Stimulated activated CD4-positive, alpha-beta T cell treated with anti-CD3 and anti-CD28 coated beads, Interleukin-15, amount 100 ng/mL, for 48 hours (primary cell): Measurements from ENCODE around the gene ZNF133.
"Not testable (repeated sequence)": the region's sequence is repeated elsewhere in the genome, so short reads cannot be mapped to it uniquely, and the experiment has no call there.

Source experiments
- DNase-seq, 2 donors: peaks; one replicate each; pipeline ENCODE4 v3.0.0-alpha.2; 2020; ENCODE audit warnings: low read depth in 2 of 2

Gene ZNF133

GRCh38 chr20:18284805-18285533, 3.4 kb upstream of the ZNF133 start:
- no peak for DNase-seq

DNA sequence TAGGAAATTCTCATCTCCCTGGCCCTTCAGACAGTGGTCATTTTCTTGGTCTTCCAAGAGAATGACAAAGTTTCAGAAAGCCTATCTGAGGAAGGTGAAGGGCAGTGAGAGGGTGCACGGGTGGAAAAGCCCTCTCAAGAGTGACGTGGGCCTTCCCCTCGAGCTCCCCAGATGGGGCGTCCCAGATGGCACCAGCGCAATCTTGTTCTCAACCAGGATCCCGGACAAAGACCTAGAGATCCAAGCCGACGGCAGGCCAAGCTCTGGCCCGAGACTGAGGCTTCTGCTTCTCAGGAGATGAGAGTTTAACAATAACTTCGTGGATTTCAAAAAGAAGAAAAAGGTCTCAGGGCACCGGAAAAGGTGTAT, 797 bp upstream of the ZNF133 start:
- DNase-seq = no peak

DNA sequence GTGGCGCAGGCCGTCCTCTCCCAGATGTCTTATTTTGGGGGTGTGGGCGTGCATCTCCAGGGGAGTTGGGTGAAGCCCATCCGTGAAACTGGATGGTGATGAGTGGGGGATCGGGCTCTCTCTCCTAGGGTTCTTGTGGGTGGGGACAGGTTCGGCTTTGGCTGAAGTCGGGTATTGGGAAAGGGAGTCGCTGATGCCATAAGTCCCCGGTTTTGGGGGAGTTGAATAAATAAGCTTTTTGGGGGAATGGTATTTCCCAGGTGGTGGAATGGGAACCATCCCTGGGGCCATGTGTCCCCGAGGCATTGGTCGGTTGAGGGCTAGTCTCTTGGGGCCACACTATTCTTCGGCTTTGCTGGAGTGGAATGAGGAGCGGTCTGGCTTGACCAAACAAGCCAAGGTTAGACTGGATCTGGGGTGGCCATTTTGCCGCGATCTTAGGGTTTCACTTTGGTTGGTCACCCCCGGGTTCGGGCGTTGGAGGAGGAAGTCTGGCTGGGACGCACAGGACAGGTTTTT, 481 bp downstream of the ZNF133 start:
- peak in 1 of 2 donors; percentile 3 for DNase-seq

GRCh38 chr20:18289306-18289705, 979 bp downstream of the ZNF133 start:
- DNase-seq = no peak

DNA sequence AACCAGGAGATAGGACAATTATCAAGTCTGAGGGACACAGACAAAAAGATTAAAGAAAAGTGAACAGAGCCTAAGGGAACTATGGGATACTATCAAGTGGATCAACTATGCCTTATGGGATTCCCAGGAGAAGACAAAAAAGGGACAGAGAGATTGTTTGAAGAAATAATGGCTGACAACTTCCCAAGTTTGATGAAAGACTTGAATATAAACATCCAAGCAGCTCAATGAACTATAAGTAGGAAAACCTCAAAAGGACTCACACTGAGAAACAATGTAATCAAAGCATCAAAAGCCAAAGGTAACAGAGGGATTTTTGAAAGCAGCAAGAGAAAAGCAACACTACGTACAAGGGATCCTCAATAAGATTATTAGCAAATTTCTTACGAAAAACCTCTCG, 11.0 kb downstream of the ZNF133 start:
- DNase-seq = no peak

GRCh38 chr20:18304618-18305017, 16.3 kb downstream of the ZNF133 start:
- DNase-seq = no peak

- no peak for DNase-seq
Observed at GRCh38 chr20:18307301-18307700, 19.0 kb downstream of the ZNF133 start.

- no peak for DNase-seq
Observed at GRCh38 chr20:18310051-18310450, 21.7 kb downstream of the ZNF133 start.

DNA sequence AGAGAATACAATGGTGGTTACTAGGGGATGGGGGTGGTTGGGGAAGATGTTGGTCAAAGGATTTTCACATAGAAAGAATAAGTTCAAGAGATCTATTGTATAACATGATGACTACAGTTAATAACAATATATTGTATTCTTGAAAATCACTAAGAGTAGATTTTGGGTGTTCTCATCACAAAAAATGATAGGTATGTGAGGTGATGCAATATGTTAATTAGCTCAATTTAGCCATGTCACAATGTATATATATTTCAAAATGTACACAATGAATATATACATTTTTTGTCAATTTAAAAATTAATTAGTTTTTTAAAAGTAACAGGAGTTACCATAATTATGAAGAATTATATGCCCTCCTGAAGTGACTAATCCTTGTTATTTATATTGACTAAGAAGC, 22.3 kb downstream of the ZNF133 start:
- DNase-seq = no peak

DNA sequence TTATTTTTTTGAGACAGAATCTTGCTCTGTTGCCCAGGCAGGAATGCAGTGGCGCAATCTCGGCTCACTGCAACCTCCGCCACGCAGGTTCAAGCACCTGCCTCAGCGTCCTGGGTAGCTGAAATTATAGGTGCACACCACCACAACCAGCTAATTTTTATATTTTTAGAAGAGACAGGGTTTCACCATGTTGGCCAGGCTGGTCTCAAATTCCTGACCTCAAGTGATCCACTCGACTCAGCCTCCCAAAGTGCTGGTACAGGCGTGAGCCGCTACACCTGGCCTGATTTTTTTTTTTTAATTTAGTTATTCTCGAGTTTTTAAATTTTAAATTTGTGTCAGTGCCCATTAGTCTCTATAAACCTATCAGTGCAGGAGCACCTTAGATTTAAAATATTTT, 24.4 kb downstream of the ZNF133 start:
- DNase-seq = no peak

GRCh38 chr20:18313411-18313810, 25.1 kb downstream of the ZNF133 start:
- DNase-seq = no peak

DNA sequence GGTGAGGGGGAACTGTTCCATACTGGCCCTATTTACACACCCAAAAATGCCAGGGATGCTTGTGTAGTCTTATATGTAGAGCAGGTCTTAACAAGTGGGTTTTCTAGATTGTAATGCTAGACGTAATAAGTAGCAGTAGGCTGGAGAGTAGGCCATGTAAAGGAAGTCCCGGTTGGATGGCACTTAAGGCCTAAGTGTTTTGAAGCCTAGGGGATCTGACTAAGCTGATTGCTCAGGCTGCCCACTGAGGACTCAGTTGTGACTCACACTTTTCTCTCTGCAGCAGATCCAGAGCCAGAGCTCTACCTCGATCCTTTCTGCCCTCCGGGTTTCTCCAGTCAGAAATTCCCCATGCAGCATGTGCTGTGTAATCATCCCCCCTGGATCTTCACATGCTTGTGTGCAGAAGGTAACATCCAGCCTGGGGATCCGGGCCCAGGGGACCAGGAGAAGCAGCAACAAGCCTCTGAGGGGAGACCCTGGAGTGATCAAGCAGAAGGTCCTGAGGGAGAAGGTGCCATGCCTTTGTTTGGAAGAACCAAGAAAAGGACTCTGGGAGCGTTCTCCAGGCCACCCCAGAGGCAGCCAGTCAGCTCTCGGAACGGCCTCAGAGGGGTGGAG, 26.6 kb downstream of the ZNF133 start:
- DNase-seq = no peak

- DNase-seq = no peak
Observed at GRCh38 chr20:18316166-18316565, 27.8 kb downstream of the ZNF133 start.

- DNase-seq = no peak
Observed at GRCh38 chr20:18321316-18321715, 33.0 kb downstream of the ZNF133 start.

DNA sequence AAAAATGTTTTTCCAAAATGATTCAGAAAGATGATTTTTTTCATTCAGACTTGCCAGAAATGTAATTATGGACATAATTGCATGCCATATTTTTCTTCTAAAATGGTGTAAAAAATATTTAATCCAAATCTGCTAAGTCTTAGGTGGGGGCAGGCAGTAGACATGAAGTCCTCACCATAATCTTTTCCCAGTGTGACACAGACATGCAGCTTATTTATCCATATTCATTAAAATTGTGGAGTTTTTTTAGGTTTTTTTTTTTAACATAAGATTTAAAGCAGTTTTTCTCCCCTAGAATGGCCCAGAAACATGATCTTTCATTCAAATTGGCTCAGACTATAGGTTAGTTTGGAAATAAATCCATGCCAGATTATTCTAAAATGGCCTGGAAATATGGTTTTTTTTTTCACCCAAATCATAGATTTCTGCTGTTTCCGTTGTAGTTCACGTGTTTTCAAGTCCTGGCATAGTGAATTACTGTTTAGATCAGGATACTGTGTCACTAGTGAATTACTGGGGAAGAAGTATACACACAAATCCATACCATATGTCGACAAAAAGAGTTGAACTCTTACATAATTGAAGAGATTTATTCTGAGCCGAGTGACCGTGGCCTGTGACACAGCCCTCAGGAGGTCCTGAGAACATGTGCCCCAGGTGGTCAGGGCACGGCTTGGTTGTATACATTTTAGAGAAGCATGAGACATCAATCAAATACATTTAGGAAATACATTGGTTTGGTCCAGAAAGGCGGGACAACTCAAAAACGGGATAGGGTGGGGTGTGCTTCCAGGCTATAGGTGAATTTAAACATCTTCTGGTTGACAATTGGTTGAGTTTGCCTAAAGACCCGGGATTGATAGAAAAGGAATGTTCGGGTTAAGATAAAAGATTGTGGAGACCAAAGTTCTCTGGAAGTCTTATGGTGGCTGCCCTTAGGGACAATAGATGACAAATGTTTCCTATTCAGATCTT, 33.9 kb downstream of the ZNF133 start:
- DNase-seq = no peak

DNA sequence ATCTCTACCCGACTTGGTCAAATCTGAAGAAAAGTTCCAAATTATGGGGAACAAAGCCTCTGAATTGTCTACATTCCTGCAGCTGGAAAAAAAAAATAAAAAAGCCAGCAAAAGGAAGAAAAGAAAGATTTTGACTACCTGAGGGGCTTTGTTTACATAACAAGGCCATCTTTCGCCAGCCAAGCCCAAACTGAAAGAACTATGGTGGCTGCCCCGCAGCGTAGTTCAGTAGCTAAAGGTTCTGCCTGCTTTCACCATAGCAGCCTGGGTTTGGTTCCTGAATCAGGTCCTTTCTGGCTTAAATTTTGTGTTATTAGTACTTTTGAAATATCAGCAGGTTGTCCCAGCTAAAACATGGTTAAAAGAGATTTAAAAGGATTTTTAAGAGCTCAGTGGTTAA, 35.4 kb downstream of the ZNF133 start:
- no peak for DNase-seq

DNA sequence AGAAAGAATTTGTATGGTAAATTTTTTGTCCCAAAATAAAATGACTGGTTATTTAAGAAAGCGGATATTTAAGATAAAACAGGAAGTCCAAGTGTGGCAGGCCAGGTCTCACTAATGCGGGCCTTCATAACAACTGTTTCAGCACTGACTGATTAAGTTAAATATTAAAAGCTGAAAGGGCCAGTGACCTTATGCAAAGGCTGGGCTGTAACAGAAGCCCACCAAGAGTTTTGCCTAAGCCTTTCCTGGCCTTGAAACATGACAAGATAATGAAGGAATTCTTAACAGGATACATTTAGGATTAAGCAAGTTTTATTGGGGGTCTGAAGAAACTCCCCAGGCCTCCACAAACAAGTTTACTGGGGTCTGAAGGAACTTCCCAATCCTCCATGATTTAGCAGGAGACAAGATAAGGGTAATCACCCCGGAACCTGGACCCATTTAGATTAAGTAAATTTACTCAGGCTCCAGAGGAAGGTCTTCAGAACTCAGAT, 36.3 kb downstream of the ZNF133 start:
- no peak for DNase-seq

GRCh38 chr20:18326990-18327389, 38.7 kb downstream of the ZNF133 start:
- no peak for DNase-seq

- DNase-seq = no peak
Observed at GRCh38 chr20:18331694-18332093, 43.4 kb downstream of the ZNF133 start.

DNA sequence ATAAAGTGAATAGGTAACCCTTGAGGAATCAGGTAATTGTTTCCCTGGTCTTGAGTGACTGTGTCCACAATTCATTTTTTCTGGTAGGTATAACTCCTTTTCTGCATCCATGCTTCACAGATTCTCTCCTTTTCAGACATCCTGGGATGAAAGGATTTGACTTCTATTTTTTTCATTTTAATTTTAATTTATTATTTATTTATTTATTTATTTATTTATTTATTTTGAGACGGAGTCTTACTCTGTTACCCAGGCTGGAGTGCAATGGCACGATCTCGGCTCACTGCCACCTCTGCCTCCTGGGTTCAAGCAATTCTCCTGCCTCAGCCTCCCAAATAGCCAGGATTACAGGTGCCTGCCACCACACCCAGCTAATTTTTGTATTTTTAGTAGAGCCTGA, 61.4 kb downstream of the ZNF133 start:
- not testable (repeated sequence) for DNase-seq

GRCh38 chr20:18359854-18360253, 71.5 kb downstream of the ZNF133 start:
- no peak for DNase-seq

- DNase-seq = no peak
Observed at GRCh38 chr20:18360635-18361034, 72.3 kb downstream of the ZNF133 start.
